Measurements from ENCODE around the gene GRIN2A. TPM values are rescaled to one million over a fixed set of nuclear protein-coding genes. Genes with fewer than 3 reads are reported as not detected.

Gene GRIN2A
- total RNA-seq, 1 experiment from 2014 or later, result not detected

DNA sequence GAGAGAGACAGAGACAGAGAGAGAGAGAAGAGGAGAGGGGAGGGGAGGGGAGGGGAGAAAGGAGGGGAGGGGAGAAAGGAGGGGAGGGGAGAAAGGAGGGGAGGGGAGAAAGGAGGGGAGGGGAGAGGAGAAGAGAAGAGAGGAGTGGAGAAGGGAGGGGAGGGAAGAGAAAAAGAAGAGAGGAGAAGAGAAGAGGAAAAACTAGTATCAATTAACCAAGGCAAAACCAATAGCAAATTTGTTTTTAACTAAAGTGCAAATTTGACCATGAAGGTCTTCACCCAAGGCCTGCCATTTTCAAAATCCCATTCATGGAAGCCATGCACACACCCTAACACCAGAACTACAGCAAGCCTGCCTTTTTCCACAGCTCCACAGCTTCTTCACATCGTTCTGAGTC is 16.6 kb downstream of the GRIN2A start:
- H3K9me3 ChIP-seq (ENCODE audit: low read length), result no peaks in the 10 kb centered on the region
- no peaks in the 10 kb centered on the region for H3K27me3 ChIP-seq (ENCODE audit: low read length)
- H3K9me2 ChIP-seq (replicated peaks; ENCODE audit: insufficient read depth, low read length), result no peaks in the 10 kb centered on the region
- no peak for DNase-seq
- H3K79me2 ChIP-seq (ENCODE audit: low read length), result no peaks in the 10 kb centered on the region
- H3K4me3 ChIP-seq (ENCODE audit: low read length), result no peak overlapping the region
- no peak overlapping the region for H2AFZ ChIP-seq (ENCODE audit: low read length)
- H3K4me1 ChIP-seq (ENCODE audit: low read length), result peaks cover 5% of the 10 kb centered on the region
- no peak overlapping the region for H3K27ac ChIP-seq (ENCODE audit: low read length)
- no peak overlapping the region for H3K4me2 ChIP-seq (ENCODE audit: low read depth, low read length, poor library complexity, severe bottlenecking)
- H3K9ac ChIP-seq (ENCODE audit: low read length), result no peak overlapping the region
- no peaks in the 10 kb centered on the region for H4K20me1 ChIP-seq (ENCODE audit: insufficient read depth, low read depth, low read length)
- H3K36me3 ChIP-seq (ENCODE audit: insufficient read depth, low read length), result no peaks in the 10 kb centered on the region

DNA sequence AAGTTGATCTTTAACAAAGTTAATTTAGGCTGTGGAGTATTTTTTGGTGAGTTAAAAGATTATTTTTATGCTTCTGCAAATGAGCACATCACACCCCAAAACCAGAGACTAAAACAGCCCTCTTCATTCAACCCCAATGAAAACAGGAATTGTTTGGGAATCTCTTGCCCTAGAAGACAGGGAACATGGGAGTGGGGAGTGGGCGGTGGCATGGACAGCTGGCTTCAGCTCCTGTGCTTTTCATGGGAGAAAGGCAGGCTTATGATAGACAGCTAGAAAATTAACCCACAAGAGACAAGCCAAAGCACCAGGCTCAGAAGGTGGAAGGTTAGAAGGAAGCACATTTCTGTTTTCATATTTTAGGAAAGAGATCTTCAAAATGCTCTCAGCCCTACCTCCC is 19.2 kb downstream of the GRIN2A start:
- Histone ChIP-seq H3K4me1 (ENCODE audit: low read length) (peaks cover 5% of the 10 kb centered on the region), H2AFZ (ENCODE audit: low read length) (no peak overlapping the region), H3K9ac (ENCODE audit: low read length) (no peak overlapping the region), H3K9me2 (replicated peaks; ENCODE audit: insufficient read depth, low read length) (no peaks in the 10 kb centered on the region), H3K27ac (ENCODE audit: low read length) (no peak overlapping the region), H3K27me3 (ENCODE audit: low read length) (no peaks in the 10 kb centered on the region), H3K36me3 (ENCODE audit: insufficient read depth, low read length) (no peaks in the 10 kb centered on the region), H3K9me3 (ENCODE audit: low read length) (no peaks in the 10 kb centered on the region), H3K4me2 (ENCODE audit: low read depth, low read length, poor library complexity, severe bottlenecking) (no peak overlapping the region), H4K20me1 (ENCODE audit: insufficient read depth, low read depth, low read length) (no peaks in the 10 kb centered on the region), H3K4me3 (ENCODE audit: low read length) (no peak overlapping the region), H3K79me2 (ENCODE audit: low read length) (no peaks in the 10 kb centered on the region)
- no peak for DNase-seq

DNA sequence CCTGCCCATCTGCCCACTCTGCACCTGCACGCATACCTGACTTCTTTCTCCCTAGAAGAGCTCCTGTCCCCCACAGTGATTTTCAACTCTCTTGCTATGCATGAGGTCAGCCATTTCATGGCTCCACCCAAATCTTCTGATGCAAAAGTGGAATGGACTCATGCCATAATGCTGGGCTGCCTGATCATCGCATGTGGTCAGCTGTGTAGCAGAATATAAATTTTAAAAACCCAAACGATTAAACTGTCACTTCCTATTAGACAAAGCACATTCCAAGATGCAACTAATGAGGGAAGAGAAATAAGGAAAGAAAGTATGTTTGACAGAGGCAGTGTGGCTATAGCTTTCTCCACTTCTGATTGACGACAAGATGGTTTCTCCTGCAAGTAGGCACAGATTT is 26.1 kb downstream of the GRIN2A start:
- Histone ChIP-seq H3K27ac (ENCODE audit: low read length) (no peak overlapping the region), H2AFZ (ENCODE audit: low read length) (no peak overlapping the region), H3K36me3 (ENCODE audit: insufficient read depth, low read length) (no peaks in the 10 kb centered on the region), H4K20me1 (ENCODE audit: insufficient read depth, low read depth, low read length) (no peaks in the 10 kb centered on the region), H3K4me2 (ENCODE audit: low read depth, low read length, poor library complexity, severe bottlenecking) (no peak overlapping the region), H3K27me3 (ENCODE audit: low read length) (no peaks in the 10 kb centered on the region), H3K79me2 (ENCODE audit: low read length) (no peaks in the 10 kb centered on the region), H3K9ac (ENCODE audit: low read length) (no peak overlapping the region), H3K4me1 (ENCODE audit: low read length) (no peaks in the 10 kb centered on the region), H3K4me3 (ENCODE audit: low read length) (no peak overlapping the region), H3K9me3 (ENCODE audit: low read length) (no peaks in the 10 kb centered on the region), H3K9me2 (replicated peaks; ENCODE audit: insufficient read depth, low read length) (0 out of 2 replicates have a peak, but pooled peaks cover 3% of the 10 kb centered on the region)
- no peak for DNase-seq

DNA sequence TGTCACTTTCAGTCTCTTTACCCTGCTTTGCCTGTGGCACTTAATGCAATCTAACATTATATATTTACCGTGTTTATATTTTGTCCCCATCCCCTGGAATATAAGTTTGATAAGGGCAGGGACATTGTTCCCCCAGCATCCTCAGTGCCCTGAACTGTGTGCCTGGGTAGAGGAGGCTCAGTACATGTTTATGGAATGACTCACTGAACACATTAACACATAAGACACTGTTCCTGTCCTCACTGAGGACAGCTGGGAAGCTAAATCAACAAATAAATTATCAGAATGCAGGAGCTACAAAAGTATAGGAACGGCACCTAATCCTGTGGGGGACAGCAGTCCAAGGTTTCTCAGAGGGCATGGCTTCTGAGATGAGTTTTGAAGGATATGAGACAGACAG is 27.8 kb downstream of the GRIN2A start:
- no peak for DNase-seq
- Histone ChIP-seq H3K9me2 (replicated peaks; ENCODE audit: insufficient read depth, low read length) (0 out of 2 replicates have a peak, but pooled peaks cover 3% of the 10 kb centered on the region), H3K9me3 (ENCODE audit: low read length) (no peaks in the 10 kb centered on the region), H3K4me3 (ENCODE audit: low read length) (no peak overlapping the region), H3K4me1 (ENCODE audit: low read length) (no peaks in the 10 kb centered on the region), H4K20me1 (ENCODE audit: insufficient read depth, low read depth, low read length) (no peaks in the 10 kb centered on the region), H3K9ac (ENCODE audit: low read length) (no peak overlapping the region), H3K27me3 (ENCODE audit: low read length) (no peaks in the 10 kb centered on the region), H2AFZ (ENCODE audit: low read length) (no peak overlapping the region), H3K79me2 (ENCODE audit: low read length) (no peaks in the 10 kb centered on the region), H3K36me3 (ENCODE audit: insufficient read depth, low read length) (no peaks in the 10 kb centered on the region), H3K27ac (ENCODE audit: low read length) (no peak overlapping the region), H3K4me2 (ENCODE audit: low read depth, low read length, poor library complexity, severe bottlenecking) (no peak overlapping the region)

DNA sequence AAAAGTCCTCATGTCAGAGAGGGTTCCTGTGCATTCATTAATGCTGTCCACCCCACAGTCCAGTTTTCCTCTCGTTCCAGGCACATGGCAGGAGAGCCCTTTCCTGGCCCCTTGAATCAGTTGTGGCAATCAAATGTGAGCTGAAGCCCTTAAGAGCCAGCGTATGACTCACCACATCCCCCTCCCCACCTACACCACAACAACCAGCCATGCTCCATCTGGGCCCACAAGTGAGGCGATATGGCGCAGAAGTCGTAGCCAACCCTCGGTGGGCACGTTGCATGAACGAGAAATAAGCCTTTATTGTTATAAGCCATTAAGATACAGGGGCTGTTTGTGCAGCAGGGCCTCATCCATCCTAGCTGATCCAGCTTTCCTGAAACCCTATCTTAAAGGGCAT is 28.2 kb downstream of the GRIN2A start:
- Histone ChIP-seq H3K27me3 (ENCODE audit: low read length) (no peaks in the 10 kb centered on the region), H3K9me2 (replicated peaks; ENCODE audit: insufficient read depth, low read length) (0 out of 2 replicates have a peak, but pooled peaks cover 3% of the 10 kb centered on the region), H3K9me3 (ENCODE audit: low read length) (no peaks in the 10 kb centered on the region), H3K4me1 (ENCODE audit: low read length) (no peaks in the 10 kb centered on the region), H3K4me2 (ENCODE audit: low read depth, low read length, poor library complexity, severe bottlenecking) (no peak overlapping the region), H3K9ac (ENCODE audit: low read length) (no peak overlapping the region), H3K36me3 (ENCODE audit: insufficient read depth, low read length) (no peaks in the 10 kb centered on the region), H3K27ac (ENCODE audit: low read length) (no peak overlapping the region), H2AFZ (ENCODE audit: low read length) (no peak overlapping the region), H3K4me3 (ENCODE audit: low read length) (no peak overlapping the region), H4K20me1 (ENCODE audit: insufficient read depth, low read depth, low read length) (no peaks in the 10 kb centered on the region), H3K79me2 (ENCODE audit: low read length) (no peaks in the 10 kb centered on the region)
- DNase-seq, result no peak

DNA sequence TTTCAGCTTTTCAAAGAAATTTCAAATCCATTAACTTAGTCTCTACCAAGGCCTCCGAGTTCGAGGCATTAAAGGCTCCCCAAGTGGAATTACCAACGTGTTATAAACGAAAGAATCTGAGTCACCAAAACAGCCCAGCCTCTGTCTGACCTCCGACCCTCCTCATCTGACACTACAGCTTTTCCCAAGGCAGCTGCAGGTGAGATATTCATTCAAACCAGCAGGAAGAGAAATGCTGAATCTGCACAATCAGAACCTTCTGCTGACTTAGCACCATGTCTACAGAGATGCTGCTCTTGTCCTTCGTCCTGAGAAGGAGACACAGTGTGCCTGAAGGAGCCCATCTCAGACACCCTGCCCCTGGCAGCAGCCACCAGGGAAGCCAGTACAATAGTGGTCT is 30.5 kb downstream of the GRIN2A start:
- Histone ChIP-seq H3K27me3 (ENCODE audit: low read length) (no peaks in the 10 kb centered on the region), H2AFZ (ENCODE audit: low read length) (no peak overlapping the region), H3K79me2 (ENCODE audit: low read length) (no peaks in the 10 kb centered on the region), H3K9me3 (ENCODE audit: low read length) (no peaks in the 10 kb centered on the region), H3K9me2 (replicated peaks; ENCODE audit: insufficient read depth, low read length) (0 out of 2 replicates have a peak, but pooled peaks cover 3% of the 10 kb centered on the region), H3K4me3 (ENCODE audit: low read length) (no peak overlapping the region), H3K36me3 (ENCODE audit: insufficient read depth, low read length) (no peaks in the 10 kb centered on the region), H3K9ac (ENCODE audit: low read length) (no peak overlapping the region), H3K27ac (ENCODE audit: low read length) (no peak overlapping the region), H3K4me2 (ENCODE audit: low read depth, low read length, poor library complexity, severe bottlenecking) (no peak overlapping the region), H4K20me1 (ENCODE audit: insufficient read depth, low read depth, low read length) (no peaks in the 10 kb centered on the region), H3K4me1 (ENCODE audit: low read length) (no peaks in the 10 kb centered on the region)
- DNase-seq, result no peak

DNA sequence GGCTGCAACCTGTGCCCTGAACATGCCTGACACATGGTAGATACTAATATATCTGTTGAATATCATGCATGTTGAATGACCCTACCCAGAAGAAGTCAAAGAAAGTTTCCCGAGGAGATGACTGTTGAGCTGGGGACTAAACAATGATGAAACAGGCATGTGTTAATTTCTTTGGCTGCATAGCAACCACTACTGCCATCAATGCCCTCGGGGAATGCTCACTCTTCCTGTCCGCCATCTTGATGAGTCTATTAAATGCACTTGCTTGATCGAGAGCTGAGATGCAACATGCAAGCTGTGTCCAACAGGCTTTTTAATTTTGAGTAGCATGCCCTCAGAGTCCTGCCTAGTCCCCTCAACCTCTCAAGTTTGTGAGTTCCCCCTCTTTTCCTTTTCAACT is 31.3 kb downstream of the GRIN2A start:
- Histone ChIP-seq H3K36me3 (ENCODE audit: insufficient read depth, low read length) (no peaks in the 10 kb centered on the region), H3K9me3 (ENCODE audit: low read length) (no peaks in the 10 kb centered on the region), H3K4me3 (ENCODE audit: low read length) (no peak overlapping the region), H3K4me2 (ENCODE audit: low read depth, low read length, poor library complexity, severe bottlenecking) (no peak overlapping the region), H3K79me2 (ENCODE audit: low read length) (no peaks in the 10 kb centered on the region), H3K27me3 (ENCODE audit: low read length) (no peaks in the 10 kb centered on the region), H3K9ac (ENCODE audit: low read length) (no peak overlapping the region), H3K27ac (ENCODE audit: low read length) (no peak overlapping the region), H3K4me1 (ENCODE audit: low read length) (no peaks in the 10 kb centered on the region), H2AFZ (ENCODE audit: low read length) (no peak overlapping the region), H4K20me1 (ENCODE audit: insufficient read depth, low read depth, low read length) (no peaks in the 10 kb centered on the region), H3K9me2 (replicated peaks; ENCODE audit: insufficient read depth, low read length) (0 out of 2 replicates have a peak, but pooled peaks cover 3% of the 10 kb centered on the region)
- DNase-seq, result no peak

DNA sequence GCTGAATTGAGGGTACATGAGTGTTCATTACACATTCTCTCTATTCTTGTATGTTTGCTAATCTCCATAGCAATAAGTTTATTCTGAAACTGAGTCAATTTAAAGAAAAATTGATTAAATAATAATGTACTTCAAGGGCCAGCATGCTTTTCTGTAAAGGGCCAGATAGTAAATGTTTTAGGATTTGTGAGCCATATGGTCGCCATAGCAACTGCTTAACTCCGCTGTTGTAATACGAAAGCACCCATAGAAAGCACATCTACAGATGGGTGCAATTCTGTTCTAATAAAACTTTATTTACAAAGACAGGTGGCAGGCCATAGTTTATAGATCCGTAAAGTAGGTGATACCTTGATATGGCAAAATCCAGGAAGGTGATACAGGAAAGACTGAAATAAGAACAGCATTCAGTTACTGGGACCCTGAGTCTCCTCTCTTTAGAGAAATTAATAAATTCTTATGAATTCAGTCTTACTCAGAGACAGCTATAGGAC is 36.6 kb downstream of the GRIN2A start:
- H3K4me2 ChIP-seq (ENCODE audit: low read depth, low read length, poor library complexity, severe bottlenecking), result no peak overlapping the region
- no peaks in the 10 kb centered on the region for H3K36me3 ChIP-seq (ENCODE audit: insufficient read depth, low read length)
- no peak for DNase-seq
- no peaks in the 10 kb centered on the region for H3K4me1 ChIP-seq (ENCODE audit: low read length)
- H3K27me3 ChIP-seq (ENCODE audit: low read length), result no peaks in the 10 kb centered on the region
- no peaks in the 10 kb centered on the region for H3K9me3 ChIP-seq (ENCODE audit: low read length)
- H3K4me3 ChIP-seq (ENCODE audit: low read length), result no peak overlapping the region
- H3K79me2 ChIP-seq (ENCODE audit: low read length), result no peaks in the 10 kb centered on the region
- no peaks in the 10 kb centered on the region for H4K20me1 ChIP-seq (ENCODE audit: insufficient read depth, low read depth, low read length)
- H3K27ac ChIP-seq (ENCODE audit: low read length), result no peak overlapping the region
- no peaks in the 10 kb centered on the region for H3K9me2 ChIP-seq (replicated peaks; ENCODE audit: insufficient read depth, low read length)
- H3K9ac ChIP-seq (ENCODE audit: low read length), result no peak overlapping the region
- no peak overlapping the region for H2AFZ ChIP-seq (ENCODE audit: low read length)

DNA sequence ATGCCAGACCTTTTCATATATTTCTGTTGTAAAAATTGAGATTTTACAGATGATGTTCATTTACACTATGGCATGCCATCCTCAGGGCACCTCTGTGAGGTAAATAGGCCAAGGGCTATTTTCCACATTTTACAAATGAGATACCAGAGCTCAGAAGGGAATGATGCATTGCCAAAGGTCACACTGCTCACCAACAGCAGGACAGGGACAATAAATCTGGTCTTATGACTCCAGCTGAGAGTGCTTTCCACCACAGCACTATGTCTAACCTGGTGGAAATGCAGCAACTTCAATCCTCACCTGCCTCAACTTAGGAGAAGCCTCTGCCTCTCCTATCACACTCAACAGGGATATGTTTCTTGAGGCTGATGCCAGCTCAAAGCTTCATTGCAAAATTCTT is 40.6 kb downstream of the GRIN2A start:
- Histone ChIP-seq H3K9ac (ENCODE audit: low read length) (no peak overlapping the region), H2AFZ (ENCODE audit: low read length) (no peak overlapping the region), H3K79me2 (ENCODE audit: low read length) (no peaks in the 10 kb centered on the region), H3K4me3 (ENCODE audit: low read length) (no peak overlapping the region), H3K27me3 (ENCODE audit: low read length) (no peaks in the 10 kb centered on the region), H3K27ac (ENCODE audit: low read length) (no peak overlapping the region), H3K9me3 (ENCODE audit: low read length) (no peaks in the 10 kb centered on the region), H4K20me1 (ENCODE audit: insufficient read depth, low read depth, low read length) (no peaks in the 10 kb centered on the region), H3K9me2 (replicated peaks; ENCODE audit: insufficient read depth, low read length) (no peaks in the 10 kb centered on the region), H3K36me3 (ENCODE audit: insufficient read depth, low read length) (no peaks in the 10 kb centered on the region), H3K4me2 (ENCODE audit: low read depth, low read length, poor library complexity, severe bottlenecking) (no peak overlapping the region), H3K4me1 (ENCODE audit: low read length) (no peaks in the 10 kb centered on the region)
- no peak for DNase-seq
